GM19463 (cell line): ENCODE results near the gene DBNDD1.
"Not testable (repeated sequence)": the region's sequence is repeated elsewhere in the genome, so short reads cannot be mapped to it uniquely, and the experiment has no call there.

Source experiments
- ATAC-seq: cut with Tn5 transposase; IDR thresholded peaks from one replicate; pipeline ENCODE4 v1.9.1; 2021; ENCODE audit warnings: mild to moderate bottlenecking, moderate library complexity; ENCODE audit not compliant: unreplicated experiment

DBNDD1 gene

DNA sequence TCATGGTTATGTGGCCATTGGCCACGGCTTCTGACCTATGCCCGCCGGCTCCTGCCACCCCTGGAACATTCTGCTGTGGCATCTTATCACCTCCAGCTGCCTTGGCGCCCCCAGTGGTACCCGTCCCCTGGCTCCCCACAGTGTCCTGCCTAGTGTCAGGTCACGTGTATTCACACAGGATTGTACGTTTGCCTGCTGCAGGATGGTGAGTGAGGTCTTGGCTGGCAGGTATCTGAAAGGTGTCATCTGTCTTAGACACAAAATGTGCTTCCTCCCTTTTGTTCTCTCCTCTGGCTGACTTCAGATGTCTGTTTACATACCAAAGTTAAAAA lies 24.9 kb downstream of the DBNDD1 start:
- no peak for ATAC-seq

DNA sequence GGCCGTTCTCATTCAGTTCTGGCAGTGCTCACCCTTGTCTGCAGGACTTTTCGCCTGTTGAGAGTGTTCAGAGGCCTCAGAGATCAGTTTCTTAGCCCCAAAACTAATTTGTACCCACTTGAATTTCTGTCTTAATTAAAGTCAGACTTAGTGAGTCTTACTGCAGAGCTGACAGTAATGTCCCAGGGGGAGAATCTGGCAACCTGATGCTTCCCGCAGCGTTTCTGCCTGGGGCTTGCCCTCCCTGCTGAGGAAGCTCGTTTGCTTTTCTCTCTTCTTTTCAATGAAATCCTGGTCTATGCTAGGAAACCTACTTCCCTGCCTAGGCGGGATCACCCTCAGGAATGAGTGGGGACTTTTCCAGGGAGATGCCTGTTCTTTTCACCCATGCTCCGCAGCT lies 25.3 kb downstream of the DBNDD1 start:
- no peak for ATAC-seq

DNA sequence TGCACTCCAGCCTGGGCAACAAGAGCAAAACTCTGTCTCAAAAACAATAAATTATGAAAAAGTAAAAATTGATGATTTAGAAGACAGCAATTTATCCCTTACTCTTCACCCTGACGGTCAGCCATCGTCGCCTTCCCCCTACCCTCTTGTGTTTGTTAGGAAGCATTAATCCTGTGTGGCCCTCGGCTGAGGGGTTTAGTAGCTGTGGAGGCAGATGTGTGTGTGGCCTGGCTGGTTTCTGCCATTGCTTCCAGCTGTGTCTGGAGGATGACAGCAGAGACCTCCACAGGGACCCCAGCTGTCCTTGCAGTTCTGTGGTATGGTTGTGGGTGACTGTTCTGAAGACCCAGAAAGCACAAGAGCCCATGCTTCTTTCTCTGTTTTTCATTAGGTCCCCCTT lies 25.9 kb downstream of the DBNDD1 start:
- ATAC-seq, result no peak

DNA sequence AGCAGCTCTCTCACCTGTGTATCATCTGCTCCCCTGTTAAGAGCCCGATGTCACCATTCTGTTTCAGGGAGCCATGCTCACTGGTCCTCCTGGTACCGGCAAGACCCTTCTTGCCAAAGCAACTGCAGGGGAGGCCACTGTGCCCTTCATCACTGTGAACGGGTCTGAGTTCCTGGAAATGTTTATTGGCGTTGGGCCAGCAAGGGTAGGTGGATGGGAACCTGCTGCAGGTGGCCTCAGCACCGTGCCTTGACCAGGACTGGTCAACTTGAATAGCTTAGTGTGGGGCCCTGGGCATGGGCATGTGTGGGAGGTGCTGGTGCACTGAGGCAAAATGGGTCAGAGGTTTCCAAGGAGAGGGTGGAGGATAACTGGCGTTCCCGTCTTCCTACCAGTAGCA lies 28.5 kb downstream of the DBNDD1 start:
- ATAC-seq, result no peak

DNA sequence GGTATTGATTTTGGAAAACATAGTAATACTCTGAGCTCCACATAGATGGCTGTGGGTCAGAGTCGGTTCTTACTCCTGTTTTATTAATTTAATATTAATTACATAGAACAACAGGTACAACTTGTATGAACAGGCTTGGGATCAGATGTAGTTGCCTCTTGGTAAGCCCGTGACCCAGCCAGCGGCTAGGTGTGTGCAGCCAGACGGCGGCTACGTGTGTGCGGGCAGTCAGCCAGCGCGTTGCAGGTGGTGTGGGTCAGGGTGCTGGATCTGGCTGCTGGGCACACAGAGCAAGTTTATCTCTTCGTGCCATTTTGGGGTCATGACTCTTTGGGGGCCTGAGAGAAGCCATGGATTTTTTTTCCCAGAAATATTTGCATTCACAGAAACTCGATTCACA lies 30.3 kb downstream of the DBNDD1 start:
- ATAC-seq, result no peak

DNA sequence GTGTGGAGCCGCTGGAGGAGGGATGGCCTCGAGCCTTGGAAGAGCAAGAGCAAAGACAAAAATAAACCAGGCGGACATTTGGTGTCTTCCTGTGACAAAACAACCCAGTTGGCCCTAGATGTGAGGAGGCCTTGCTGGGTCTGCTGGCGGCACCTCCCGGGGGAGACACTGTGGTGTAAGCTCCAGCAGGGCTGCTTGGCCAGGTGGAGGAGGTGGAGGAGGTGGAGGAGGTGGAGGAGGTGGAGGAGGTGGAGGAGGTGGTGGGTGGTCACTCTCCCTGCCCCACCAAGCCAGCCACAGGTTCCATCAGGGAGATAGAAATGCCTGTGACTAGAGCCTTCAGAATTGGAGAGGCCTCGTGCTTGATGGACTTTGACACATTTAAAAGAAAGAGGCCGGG lies 32.1 kb downstream of the DBNDD1 start:
- ATAC-seq, result no peak

DNA sequence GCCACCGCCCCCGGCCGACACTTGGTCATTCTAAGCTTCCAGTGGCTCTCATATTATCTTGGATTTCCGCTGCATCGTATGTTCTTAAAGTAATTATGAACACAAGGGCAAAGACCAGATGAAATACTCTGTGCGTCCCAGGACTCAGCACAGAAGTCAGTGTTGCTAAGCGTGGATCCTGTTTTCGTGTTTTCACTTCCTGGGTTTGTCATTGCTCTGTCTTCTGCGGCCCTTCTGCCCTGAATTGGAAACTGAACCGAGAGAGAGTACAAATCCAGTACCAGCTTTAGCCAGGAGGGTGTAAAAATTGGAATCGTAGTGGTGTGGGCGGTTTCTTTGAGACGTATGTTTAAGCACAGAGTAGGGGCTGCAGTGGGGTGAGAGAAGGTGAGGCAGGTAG lies 32.7 kb downstream of the DBNDD1 start:
- ATAC-seq, result no peak

DNA sequence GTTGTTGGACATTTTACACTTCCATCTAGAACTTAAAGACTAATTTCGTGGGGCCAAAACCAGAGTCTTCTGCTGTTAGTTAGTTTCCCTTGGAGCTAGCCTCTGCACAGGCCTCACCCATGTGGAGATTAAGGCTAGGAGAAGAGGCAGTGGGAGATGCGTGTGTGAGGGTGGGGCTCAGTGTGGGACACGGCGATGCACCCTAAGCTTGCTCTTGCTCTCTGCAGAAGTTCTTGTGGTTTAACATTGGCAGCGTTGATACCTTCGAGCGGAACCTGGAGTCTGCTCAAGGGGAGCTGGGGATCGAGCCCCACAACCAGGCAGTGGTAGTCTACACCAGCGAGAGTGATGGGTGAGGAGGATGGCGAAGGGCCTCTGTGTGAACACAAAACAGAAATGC lies 34.0 kb downstream of the DBNDD1 start:
- no peak for ATAC-seq

DNA sequence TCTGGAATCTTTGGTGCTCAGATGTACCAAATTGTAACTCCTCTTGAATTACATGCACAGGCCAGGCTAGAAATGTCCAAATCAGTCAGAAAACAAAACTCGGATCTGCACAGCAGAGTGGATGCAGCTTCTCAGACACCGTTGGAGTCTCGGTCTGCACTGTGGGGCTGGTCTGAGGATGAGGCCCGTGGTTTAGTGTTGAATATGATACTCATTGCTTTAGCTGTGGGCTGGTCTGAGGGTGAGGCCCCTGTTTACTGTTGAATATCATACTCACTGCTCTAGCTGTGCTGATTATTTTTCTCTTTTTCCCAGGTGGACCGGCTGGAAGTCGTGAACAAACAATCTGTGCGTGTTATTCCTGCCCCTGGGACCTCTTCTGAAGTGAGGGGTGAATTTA lies 35.0 kb downstream of the DBNDD1 start:
- no peak for ATAC-seq

DNA sequence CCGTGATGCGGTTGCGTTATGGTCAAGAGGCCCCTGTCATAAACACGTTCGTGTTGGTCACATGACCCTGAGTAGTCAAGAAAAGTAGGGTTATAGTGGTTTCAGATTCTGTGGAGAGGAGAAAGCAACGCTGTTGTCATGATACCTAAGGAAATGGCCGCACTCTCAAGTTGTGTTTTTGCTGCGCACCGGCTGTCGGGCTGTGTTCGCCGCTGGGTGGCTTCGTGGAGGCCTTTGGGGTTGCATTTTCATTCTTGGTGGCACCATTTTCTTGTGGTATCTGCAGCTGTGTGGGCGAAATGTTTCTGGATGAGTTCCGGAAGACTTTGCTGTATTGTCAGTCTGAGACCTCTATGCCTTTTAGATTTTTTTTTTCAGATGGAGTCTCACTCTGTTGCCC lies 35.7 kb downstream of the DBNDD1 start:
- ATAC-seq, result no peak

DNA sequence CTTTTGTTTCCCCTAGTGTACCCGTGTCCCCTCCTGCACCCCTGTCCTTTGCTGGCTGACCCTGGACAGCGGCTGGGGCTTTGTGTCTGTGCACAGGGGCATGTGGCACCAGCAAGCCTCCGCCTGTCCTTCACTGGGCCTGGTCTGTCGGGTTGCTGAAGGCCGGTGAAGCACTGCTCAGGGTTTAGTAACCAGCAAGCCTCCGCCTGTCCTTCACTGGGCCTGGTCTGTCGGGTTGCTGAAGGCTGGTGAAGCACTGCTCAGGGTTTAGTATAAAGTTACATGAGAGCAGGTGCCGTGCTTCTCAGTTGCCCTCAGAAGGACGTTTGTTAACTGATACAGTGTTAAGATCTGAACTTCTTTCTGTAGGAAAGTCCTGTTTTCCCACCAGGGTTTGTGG lies 36.9 kb downstream of the DBNDD1 start:
- ATAC-seq, result no peak

DNA sequence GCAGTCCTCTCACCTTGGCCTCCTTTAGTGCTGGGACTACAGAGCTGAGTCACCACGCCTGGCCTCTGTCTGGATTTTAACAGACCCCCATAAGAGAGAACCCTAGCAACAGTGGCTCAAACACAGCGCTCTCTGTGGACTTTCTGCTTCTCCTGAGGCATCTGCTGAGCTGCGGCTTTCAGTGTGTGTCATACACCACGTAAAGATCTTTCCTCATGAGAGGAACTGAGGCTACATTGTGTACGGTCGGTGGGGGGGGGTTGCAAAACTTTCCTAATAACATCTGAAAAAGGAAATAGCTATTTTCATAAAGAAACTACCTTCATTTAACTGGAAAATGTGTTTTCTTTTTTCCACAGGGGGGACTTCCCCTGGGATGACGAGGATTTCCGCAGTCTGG lies 37.8 kb downstream of the DBNDD1 start:
- peak; percentile 91 for ATAC-seq

DNA sequence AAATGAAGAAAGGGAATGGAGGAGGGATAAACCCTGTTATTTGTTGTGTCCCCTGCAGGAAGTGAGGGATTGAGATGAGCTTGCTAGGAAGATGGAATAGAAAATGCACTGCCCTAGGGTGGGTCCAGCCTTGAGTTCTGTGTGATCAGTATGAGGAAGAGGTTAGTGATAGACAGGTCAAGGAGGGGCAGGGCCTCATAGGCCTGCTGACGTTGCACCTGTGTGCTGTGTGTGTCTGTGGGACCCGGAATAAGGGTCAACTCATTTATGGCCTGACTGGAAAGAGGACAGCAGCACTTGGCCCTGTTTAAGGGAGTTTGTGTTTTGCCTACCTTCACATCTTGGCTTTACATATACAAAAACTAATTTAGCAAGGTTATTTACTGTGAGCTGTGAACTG lies 44.4 kb downstream of the DBNDD1 start:
- no peak for ATAC-seq

DNA sequence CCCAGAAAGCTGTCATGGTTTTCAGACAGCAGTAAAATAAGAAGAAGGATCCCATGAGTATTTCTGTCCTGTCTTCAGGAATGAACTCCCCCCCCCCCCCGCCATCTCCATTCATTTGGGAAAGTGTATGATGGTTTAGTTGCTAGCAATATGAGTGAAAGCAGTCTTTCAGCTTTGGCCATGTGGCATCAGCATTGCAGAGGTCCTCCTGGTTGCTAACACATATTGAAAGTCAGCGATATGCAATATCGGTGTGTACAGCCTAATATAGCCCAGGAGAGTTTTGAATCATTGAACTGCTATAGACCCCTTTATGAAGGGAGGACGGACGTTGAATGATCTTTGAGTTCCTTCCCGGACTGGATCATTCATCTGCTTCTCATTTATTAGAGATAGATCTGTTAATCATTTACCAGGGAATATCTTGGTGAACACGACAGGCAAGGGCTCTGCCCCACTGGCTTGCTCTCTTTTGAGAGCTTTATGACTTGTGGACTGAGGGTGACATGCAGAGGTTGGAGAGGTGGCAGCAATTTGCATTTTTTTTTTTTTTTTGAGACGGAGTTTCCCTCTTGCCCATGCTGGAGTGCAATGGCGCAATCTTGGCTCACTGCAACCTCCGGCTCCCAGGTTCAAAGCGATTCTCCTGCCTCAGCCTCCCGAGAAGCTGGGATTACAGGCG lies 45.5 kb downstream of the DBNDD1 start:
- ATAC-seq, result no peak

DNA sequence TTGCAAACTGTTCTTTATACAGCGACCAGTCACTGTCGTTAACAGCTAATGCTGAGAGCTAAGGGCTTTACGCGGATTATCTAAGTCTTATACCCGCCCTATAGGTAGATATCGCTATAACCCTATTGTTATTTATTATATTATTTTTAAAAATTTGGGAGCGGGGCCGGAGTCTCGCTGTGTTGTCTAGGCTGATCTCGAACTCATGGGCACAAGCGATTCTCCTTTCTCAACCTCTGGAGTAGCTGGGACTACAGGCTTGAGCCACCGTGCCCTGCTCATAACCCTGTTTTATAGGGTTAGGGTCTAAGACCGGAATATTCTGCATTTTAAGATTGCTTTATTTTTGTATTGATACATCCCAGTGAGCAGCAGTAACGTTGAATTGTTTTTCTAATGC lies 46.0 kb downstream of the DBNDD1 start:
- ATAC-seq, result no peak

DNA sequence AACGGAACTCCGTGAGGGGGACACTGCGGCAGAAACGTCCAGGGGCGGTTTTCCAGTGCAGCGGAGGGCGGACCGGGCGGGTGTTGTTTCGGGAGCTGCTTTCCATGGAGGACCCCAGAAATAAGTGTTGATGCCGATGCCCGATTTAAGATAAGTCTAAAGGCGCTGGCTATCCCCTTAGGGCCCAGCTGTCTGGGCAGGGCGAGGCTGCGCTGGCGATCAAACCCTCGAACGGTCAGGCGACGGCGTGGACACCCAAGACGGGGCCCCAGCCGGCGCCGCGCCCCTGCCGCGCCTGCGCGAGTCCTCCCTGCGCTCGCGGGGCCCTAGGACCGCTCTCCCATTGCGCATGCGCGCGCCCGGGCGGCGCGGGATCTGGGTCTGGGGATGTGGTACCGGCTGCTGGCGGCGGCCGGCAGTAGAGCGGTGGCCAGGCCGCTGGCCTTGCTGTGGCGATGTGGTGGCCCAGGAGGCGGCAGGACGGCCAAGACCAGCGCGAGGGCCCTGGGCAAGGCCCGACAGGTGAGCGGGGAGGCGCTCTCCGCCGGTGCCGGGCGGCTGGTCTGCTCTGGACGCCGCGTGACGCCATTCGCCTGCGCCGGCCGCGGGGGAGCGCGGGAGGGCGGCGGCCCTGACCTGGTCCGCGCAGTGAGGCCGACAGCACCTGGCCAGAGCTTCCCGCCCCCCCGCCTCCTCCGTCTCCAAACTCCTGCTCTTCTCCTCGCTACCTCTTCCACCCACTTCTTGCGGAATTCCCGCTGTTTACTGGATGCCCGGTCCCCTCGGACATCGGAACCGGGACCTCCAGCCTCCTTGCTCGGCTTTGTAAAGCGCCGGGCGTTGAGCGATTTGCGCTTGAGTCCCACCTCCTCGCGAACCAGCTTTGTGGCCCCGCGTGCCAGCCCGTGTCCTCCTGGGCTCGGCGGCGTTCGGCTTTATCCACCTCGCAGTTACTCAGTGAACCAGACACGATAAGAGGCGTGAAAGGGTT lies 46.7 kb downstream of the DBNDD1 start:
- ATAC-seq, result peak; percentile 89

DNA sequence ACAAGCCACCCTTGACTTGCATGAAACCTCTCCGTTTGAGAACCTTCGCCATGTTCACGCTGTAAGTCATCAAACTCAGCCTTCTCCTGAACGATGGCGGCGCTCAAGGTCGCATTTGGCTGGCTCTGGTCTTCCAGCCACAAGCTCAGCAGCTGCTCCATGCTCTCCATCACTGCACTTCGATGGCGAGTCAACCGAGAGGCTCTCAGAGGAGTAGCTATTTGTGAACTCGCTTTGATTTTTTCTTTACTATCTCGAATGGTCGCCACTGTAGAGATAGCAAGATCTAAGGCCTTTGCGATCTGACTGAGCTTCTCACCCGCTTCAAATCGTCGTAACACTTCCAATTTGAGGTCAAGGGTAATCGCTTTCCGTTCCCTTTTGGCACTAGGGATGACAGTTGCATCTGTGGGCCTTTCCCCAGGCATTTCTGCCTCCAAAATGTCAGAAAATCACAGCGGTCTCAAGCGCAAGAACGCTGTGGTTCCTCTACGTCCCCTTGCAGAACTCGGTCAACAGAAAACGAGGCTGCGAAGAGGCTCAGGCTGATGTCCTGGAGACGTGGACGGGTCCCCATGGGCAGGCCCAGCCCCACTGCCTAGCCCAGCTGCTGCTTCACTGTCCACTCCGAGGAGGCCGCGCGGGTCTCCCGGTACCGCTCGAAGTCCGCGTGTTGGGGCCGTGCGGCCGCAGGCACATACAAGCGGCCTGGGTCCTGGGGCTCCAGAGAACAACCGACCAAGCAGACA lies 47.6 kb downstream of the DBNDD1 start:
- ATAC-seq, result no peak

DNA sequence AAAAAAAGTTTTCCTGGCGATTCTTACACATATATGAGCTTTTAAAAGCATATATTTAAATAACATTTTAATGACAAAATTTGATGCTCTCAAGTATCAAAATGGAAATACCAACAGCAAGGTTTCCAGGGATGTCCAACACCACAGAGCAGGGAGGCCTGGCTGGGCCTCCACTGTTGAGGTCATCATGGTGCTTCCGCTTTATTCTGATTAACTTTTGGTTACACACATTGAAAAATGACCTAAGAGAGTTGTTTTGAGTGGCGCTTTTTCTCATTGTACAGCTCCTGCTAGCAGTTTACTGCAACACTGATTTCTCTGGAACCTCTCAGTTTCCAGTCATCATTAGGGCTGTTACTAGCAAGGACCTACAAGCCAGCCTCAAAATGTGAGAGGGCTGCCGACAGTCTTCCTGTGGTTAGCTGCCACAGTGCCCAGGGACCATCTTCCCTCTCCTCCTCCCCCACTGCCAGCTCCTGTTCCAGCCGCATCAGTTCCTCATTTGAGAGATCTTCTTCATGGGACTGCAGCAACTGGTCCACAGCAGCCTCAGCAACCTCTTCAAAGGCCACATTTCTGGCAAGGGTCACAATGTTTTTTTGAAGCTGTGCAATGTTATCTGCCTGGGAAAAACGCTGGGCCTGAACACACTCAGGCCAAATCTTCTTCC lies 49.4 kb downstream of the DBNDD1 start:
- ATAC-seq, result no peak

DNA sequence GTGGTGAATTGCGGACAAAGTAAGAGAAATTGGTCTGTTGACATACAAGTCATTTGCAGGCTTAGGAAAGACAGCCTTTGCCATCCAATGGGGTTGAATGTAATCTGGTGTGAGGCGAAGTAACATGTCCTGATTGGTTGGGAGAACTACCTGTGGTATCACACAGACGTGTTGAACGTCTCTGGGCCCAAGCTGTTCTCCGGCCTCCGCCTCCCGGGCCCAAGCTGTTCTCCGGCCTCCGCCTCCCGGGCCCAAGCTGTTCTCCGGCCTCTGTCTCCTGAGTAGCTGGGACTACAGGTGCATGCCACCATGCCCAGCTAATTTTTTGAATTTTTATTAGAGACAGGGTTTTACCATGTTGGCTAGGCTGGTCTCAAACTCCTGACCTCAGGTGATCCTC lies 51.2 kb downstream of the DBNDD1 start:
- ATAC-seq, result not testable (repeated sequence)

DNA sequence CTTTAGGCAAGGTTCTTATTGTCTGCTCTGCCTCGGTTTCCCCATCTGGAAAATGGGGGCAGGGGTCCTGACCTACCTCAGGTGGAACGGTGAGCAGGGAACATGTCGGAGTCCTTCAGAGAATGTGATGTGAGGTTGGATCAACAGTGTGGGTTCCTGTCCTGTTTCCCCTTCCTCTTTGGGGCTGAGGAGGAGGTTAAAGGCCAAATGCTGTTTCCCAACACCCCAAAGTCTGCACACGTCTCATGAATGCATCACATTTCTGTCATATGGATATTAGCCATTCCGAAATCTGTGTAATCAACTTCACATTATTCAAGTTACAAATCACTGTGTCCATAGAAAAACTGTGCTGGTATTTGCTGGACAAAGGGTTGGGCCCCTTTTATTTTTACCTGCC lies 51.8 kb downstream of the DBNDD1 start:
- ATAC-seq, result not testable (repeated sequence)

DNA sequence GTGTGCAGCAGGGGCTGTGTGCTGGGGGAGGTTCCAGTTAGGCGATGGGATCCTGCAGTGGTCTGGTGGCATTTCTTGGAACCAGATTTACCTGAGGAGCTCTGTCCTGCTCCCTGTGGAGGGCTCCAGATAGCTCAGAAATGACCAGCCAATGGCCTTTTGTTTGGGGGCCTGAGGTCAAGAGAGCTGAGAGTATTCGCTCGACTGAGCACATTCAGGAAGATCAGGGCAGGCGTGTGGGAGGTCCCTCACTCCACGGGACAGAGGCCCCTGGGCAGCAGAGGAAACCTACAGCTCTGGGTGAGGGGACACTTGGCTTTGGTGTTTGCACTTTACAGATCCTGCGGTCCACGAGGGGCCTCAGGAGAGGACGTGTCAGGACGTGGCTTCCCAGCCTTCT lies 52.5 kb downstream of the DBNDD1 start:
- no peak for ATAC-seq
